Stomach (tissue), 4 donors: ENCODE measurements around the gene TRIM27.

ENCODE experiments used
- CTCF ChIP-seq, 7 experiments: fragments of 450-650 bp in 4 of 7; fragments of 200-600 bp in 3 of 7; sonication (generic) in 3 of 7; IDR thresholded peaks; one replicate each; pipeline ENCODE4 v1.5.1; 2016 to 2019; ENCODE audit warnings: antibody characterized with exemption in 7 of 7, control low read depth in 2 of 7, mild to moderate bottlenecking in 1 of 7
- POLR2A ChIP-seq, 4 donors: fragments of 450-650 bp; IDR thresholded peaks; one replicate each; pipeline ENCODE4 v1.6.1; 2016; ENCODE audit warnings: antibody characterized with exemption in 4 of 4, control low read depth in 2 of 4, mild to moderate bottlenecking in 1 of 4, moderate library complexity in 1 of 4
- POLR2AphosphoS5 ChIP-seq, 3 donors: sonication (generic); formaldehyde crosslinking; IDR thresholded peaks; one replicate each; pipeline ENCODE4 v1.6.1; 2016; ENCODE audit warnings: antibody characterized with exemption in 3 of 3

- TF ChIP-seq POLR2A (IDR thresholded peaks at IDR 0.05) (no peak), CTCF (IDR thresholded peaks at IDR 0.05) (no peak), POLR2AphosphoS5 (IDR thresholded peaks at IDR 0.05) (no peak)
These were observed 24.1 kb upstream of the TRIM27 start for GRCh38 chr6:28947831-28948270.
